ENCODE results near the gene RPE65. TPM values are rescaled to one million over a fixed set of nuclear protein-coding genes. Genes with fewer than 3 reads are reported as not detected.
A peak's percentile ranks its signal among the peaks of the same experiment; 100 is the strongest.

RPE65 gene
- total RNA-seq, 2 donors from 2014 or later, result not detected

DNA sequence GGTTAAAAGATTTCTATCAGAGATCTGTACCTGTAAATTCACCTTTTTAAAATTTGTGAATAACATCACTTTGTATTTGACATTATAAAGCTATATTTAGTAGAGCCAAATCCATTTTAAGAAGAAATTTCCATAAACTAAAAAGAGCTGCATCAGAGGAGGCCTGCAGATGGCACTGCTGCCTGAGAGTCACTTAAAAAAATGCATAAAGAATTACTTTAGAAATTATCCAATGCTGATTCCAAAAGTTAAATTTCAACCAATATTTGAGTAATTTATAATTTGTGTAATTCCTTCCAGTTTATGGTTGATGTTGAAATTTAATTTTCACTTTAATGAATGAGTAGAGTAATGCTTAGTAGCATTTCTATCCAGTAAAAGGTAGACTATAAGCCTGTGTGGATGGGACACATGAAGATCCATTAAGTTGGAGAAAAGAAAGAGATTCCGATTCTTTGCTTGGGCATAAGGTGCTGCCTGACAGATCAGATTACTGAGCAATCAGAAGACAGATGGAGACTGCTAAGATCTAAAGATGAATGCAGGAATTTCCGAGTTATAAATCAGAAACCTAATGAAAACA is 20.7 kb upstream of the RPE65 start:
- Mint-ChIP-seq H3K4me1 (no peaks in the 10 kb centered on the region), H3K27ac (no peak overlapping the region), H3K4me3 (no peak overlapping the region), H3K9me3 (no peaks in the 10 kb centered on the region), H3K27me3 (peaks cover 3% of the 10 kb centered on the region), H3K36me3 (ENCODE audit: low read depth) (no peaks in the 10 kb centered on the region)
- ATAC-seq (replicated peaks), result no peak

DNA sequence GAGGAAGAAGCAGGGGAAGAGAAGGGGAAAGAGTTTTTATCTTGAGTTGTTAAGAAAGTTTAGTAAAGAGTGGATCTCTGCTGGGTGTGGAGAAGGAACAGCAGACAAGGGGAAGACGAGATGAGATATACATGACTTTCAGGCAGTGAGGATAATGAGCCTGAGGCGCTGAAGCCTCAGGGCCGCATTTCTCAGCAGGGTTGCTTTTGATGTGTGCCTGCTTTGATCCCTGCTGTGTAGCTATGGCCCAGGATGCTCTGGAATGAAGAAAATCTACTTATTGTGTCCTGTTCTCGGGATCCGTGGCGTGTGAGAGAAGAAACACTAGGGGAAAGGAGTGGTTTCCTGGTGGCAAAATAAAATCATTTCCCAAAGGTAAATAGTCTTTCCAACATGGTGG is 15.1 kb upstream of the RPE65 start:
- H3K4me1 Mint-ChIP-seq, result no peaks in the 10 kb centered on the region
- no peak overlapping the region for H3K27ac Mint-ChIP-seq
- peaks cover 15% of the 10 kb centered on the region for H3K27me3 Mint-ChIP-seq
- no peak for ATAC-seq (replicated peaks)
- H3K9me3 Mint-ChIP-seq, result peaks cover 12% of the 10 kb centered on the region
- H3K36me3 Mint-ChIP-seq (ENCODE audit: low read depth), result no peaks in the 10 kb centered on the region
- H3K4me3 Mint-ChIP-seq, result no peak overlapping the region

DNA sequence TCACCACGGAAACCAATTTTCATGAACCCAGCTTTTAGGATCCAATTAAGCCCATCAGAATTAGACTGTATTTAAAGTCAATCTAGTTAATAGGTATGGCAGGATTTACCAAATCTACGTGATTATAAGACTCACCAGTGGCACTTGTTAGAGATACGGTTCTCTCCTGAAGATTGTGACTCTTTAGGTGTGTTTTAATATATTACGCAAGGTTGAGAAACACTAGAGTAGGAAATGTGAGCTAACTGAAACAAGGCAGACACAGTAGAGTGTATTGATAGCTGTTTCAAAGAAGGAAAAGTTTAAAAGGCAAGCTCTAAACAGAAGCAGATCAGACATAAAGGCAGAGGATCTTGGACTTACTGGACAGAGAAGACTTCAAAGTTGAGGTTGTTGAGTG is 11.2 kb upstream of the RPE65 start:
- H3K27ac Mint-ChIP-seq, result no peak overlapping the region
- peaks cover 12% of the 10 kb centered on the region for H3K27me3 Mint-ChIP-seq
- H3K4me1 Mint-ChIP-seq, result no peaks in the 10 kb centered on the region
- no peak for ATAC-seq (replicated peaks)
- H3K4me3 Mint-ChIP-seq, result no peak overlapping the region
- peaks cover 12% of the 10 kb centered on the region for H3K9me3 Mint-ChIP-seq
- H3K36me3 Mint-ChIP-seq (ENCODE audit: low read depth), result no peaks in the 10 kb centered on the region

DNA sequence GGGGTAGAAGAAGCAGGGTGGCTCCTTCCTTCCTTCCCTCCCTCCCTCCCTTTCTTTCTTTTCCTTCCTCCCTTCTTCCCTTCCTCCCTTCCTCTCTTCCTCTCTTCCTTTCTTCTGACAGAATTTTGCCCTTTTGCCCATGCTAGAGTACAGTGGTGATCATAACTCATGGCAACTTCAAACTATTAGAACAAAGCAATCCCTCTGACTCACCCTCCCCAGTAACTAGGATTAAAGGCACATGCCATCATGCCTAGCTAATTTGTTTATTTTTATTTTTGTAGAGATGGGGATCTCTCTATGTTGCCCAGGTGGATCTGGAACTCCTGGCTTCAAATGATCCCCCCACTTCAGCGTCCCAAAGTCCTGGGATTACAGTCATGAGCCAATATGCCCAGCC is 10.0 kb upstream of the RPE65 start:
- Mint-ChIP-seq H3K9me3 (peaks cover 8% of the 10 kb centered on the region), H3K27ac (no peak overlapping the region), H3K36me3 (ENCODE audit: low read depth) (no peaks in the 10 kb centered on the region), H3K27me3 (peaks cover 7% of the 10 kb centered on the region), H3K4me3 (no peak overlapping the region), H3K4me1 (no peaks in the 10 kb centered on the region)
- no peak for ATAC-seq (replicated peaks)

DNA sequence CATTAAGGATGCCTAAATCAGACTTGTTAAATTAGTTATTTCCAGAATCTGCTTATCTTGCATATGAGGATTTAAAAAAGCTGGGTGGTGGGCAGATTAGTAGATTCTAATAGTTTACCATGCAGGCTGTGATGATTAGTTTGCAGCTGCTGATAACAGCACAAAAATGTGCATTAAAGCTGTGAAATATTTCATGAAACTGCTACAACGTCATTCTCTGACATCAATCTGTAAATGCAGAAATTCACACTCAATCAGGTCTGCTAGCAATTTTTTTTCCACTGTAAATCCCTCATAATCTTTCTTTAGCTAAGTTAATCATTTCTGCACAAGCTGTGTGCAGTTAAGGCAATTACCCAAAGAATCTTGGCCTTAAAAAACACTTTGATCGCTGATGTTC is 9.3 kb upstream of the RPE65 start:
- H3K27ac Mint-ChIP-seq, result no peak overlapping the region
- peaks cover 4% of the 10 kb centered on the region for H3K9me3 Mint-ChIP-seq
- ATAC-seq (replicated peaks), result no peak
- no peak overlapping the region for H3K4me3 Mint-ChIP-seq
- no peaks in the 10 kb centered on the region for H3K4me1 Mint-ChIP-seq
- no peaks in the 10 kb centered on the region for H3K36me3 Mint-ChIP-seq (ENCODE audit: low read depth)
- H3K27me3 Mint-ChIP-seq, result peaks cover 3% of the 10 kb centered on the region

DNA sequence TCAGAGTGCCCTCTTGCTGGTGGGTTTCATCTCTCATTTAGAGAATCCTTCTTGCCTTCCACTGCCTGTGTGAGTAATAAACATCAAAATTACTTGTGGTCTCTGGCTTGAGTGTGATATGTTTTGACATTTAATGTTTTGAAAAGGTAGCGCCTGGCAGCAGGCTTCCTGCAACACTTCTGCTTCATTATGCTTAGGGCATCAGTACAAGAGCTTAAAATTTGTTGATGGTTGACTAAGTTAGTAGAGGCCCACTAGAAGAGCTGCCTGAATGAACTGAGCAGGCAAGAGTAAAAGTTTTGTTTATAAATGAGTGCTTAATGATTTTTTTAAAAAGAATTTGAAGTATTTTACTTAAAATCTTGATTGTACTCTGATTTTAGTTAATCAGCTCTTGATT is 6.4 kb upstream of the RPE65 start:
- Mint-ChIP-seq H3K27me3 (peaks cover 3% of the 10 kb centered on the region), H3K4me1 (no peaks in the 10 kb centered on the region), H3K4me3 (no peak overlapping the region), H3K36me3 (ENCODE audit: low read depth) (no peaks in the 10 kb centered on the region), H3K27ac (no peak overlapping the region), H3K9me3 (no peaks in the 10 kb centered on the region)
- ATAC-seq (replicated peaks), result no peak

DNA sequence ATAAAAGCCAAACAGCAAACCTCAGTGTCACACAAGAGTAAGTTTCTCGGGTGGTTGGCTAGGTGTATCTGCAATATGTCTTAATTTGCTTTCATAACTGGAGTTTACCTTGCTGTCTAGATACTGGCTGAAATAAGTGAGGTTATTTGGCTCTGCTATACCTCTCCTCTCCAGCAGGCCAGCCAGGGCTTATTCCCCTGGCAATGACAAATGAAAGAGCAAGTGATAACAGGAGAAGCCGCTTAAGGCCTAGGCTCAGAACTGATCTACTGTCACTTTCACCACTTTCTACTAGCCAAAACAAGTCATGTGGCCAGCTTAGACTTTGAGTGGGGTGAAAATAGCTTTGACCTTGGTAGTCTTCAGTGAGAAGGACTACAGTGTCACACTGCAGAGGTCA is 4.8 kb upstream of the RPE65 start:
- ATAC-seq (replicated peaks), result no peak
- H3K4me1 Mint-ChIP-seq, result no peaks in the 10 kb centered on the region
- H3K27ac Mint-ChIP-seq, result no peak overlapping the region
- H3K27me3 Mint-ChIP-seq, result no peaks in the 10 kb centered on the region
- H3K36me3 Mint-ChIP-seq (ENCODE audit: low read depth), result no peaks in the 10 kb centered on the region
- H3K4me3 Mint-ChIP-seq, result no peak overlapping the region
- no peaks in the 10 kb centered on the region for H3K9me3 Mint-ChIP-seq

DNA sequence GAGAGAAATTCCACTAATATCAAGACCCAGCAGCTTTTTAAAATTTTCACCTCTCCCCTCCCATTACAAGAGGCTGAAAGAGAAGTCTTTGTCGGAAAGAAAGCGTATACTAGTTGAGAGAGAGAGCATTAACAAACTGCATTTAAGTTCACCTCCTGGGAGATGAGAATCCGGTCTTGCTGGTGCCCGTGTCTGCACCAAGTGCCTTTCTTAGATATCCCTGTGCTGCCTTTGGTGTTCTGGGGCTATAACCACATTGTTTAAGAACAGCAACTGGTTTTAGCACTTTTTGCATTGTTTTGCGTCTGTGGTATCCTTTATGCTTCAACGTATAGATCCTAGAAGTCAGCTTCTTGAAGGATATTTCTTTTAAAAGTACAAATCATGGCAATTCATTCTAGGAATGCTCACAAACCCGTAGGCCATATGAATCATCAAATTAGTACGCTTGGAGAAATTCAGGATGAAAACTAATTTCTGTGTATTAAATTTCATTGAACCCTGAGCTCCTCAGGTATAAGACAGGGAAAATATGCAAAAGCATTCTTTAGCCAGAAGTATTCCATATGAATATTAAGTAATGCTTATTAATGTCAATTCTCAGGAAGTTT is 3.4 kb upstream of the RPE65 start:
- H3K4me3 Mint-ChIP-seq, result no peak overlapping the region
- no peaks in the 10 kb centered on the region for H3K4me1 Mint-ChIP-seq
- H3K36me3 Mint-ChIP-seq (ENCODE audit: low read depth), result no peaks in the 10 kb centered on the region
- H3K9me3 Mint-ChIP-seq, result no peaks in the 10 kb centered on the region
- H3K27me3 Mint-ChIP-seq, result no peaks in the 10 kb centered on the region
- H3K27ac Mint-ChIP-seq, result no peak overlapping the region
- ATAC-seq (replicated peaks), result no peak

DNA sequence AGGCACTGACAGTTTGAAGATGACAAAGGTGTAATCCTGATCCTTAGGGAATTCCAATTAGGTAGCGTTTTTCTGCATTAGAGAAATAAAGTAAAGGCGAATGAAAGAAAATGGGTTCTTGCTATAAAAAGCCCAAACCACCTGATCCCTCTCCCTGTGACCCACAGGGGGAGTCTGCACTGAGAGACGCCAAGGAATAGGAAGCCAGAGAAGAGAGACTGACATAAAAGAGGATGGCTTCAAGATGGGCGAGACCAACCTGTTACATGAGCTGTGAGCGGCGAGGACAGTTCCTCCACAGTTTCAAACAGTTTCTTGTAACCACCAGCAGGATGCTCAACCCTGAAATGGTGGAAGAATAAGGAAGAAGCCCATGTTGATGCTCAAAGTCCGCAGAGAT is 1.4 kb downstream of the RPE65 start:
- Mint-ChIP-seq H3K36me3 (ENCODE audit: low read depth) (no peaks in the 10 kb centered on the region), H3K9me3 (no peaks in the 10 kb centered on the region), H3K4me3 (no peak overlapping the region), H3K27ac (no peak overlapping the region), H3K27me3 (peaks cover 11% of the 10 kb centered on the region), H3K4me1 (no peaks in the 10 kb centered on the region)
- ATAC-seq (replicated peaks), result no peak

DNA sequence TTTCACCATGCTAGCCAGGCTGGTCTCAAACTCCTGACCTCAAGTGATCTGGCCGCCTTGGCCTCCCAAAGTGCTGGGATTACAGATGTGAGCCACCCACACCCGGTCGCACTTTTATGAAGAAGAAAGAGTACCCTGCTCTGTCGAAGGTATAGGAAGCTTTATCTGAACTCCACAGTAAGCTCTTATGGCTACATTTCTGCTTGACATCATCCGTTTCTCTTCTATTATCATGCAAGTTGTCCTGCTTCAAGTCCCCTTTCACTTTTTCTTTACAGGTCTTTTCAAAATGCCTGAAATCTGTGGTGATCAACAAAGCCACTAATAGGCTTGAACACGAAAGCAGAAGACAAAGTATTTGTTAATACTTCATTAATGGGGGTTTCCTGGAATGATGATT is 4.0 kb downstream of the RPE65 start:
- H3K4me3 Mint-ChIP-seq, result no peak overlapping the region
- no peak for ATAC-seq (replicated peaks)
- no peaks in the 10 kb centered on the region for H3K36me3 Mint-ChIP-seq (ENCODE audit: low read depth)
- H3K4me1 Mint-ChIP-seq, result no peaks in the 10 kb centered on the region
- H3K9me3 Mint-ChIP-seq, result no peaks in the 10 kb centered on the region
- peaks cover 13% of the 10 kb centered on the region for H3K27me3 Mint-ChIP-seq
- no peak overlapping the region for H3K27ac Mint-ChIP-seq

DNA sequence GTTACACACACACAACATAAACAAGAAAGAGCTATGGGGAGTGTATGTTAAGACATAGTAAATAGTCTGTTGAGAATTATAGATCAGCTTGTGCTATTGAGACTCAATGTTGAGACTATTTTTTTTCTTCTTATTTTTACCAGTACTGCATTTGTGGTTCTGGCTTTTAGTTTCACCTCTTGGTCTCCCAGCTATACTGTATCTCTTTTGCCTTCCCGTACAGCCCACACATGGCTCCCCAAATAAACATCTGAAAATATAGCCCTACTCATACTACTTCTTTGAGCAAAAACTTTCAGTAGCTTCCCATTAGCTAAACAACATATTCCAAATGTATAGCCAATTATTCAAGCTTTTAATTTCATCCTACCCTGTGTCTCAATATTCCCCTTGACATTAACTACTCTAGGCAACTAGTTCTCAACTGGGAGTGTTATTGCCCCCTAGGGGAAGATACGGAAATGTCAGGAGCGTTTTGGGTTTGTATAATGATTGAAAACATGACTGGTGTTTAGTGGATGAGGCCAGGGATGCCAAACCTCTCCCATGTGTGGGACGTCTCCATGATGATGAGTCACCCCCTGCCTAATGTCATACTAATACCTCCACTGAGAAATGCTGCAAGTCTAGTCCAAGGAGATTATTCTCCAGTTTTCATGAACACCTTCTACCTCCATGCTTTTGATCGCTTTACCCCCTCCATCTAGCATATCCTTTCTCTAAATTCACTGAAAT is 6.8 kb downstream of the RPE65 start:
- no peak overlapping the region for H3K27ac Mint-ChIP-seq
- H3K9me3 Mint-ChIP-seq, result no peaks in the 10 kb centered on the region
- peaks cover 17% of the 10 kb centered on the region for H3K27me3 Mint-ChIP-seq
- H3K4me1 Mint-ChIP-seq, result no peaks in the 10 kb centered on the region
- H3K36me3 Mint-ChIP-seq (ENCODE audit: low read depth), result no peaks in the 10 kb centered on the region
- peak; percentile 37 for ATAC-seq (replicated peaks)
- no peak overlapping the region for H3K4me3 Mint-ChIP-seq

DNA sequence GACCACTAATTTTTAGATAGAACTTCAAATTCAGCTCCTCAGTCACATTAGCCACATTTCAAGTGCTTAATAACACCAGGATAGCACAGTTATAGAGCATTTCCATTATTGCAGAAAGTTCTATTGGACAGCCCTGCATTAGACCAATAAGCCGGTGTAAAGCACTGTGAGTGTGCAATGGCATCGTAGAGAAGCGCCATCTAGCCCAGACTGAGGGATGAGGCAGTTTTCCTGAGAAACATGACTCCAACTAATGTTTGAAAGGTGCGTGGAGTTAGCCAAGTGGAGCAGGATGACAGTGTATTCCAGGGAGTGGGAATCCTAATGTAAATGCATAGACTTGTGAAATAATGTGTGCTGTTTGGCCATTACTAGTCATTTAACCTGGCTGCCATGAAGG is 7.7 kb downstream of the RPE65 start:
- ATAC-seq (replicated peaks), result no peak
- Mint-ChIP-seq H3K36me3 (ENCODE audit: low read depth) (no peaks in the 10 kb centered on the region), H3K4me3 (no peak overlapping the region), H3K4me1 (no peaks in the 10 kb centered on the region), H3K9me3 (no peaks in the 10 kb centered on the region), H3K27ac (no peak overlapping the region), H3K27me3 (peaks cover 18% of the 10 kb centered on the region)

DNA sequence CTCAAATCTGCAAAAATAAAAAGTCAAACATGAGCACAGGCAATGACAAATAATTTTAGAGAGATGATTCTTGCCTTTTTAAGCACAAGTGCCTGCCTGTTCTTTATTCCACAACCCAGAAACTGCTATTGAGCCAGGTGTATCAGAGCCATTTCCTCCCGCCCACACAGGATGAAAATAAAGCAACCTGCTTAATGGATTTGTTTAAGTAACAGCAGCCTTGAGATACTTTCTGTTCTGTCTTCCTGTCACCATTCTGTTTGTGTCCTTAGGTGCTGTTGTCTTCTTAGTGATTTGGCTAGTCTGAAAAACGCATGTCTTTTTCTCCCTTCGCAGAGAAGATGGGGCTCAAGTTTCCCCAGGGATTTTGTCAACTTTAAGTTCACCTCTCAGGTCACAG is 11.4 kb downstream of the RPE65 start:
- Mint-ChIP-seq H3K27ac (no peak overlapping the region), H3K9me3 (no peaks in the 10 kb centered on the region), H3K4me1 (no peaks in the 10 kb centered on the region), H3K4me3 (no peak overlapping the region), H3K27me3 (peaks cover 11% of the 10 kb centered on the region), H3K36me3 (ENCODE audit: low read depth) (no peaks in the 10 kb centered on the region)
- no peak for ATAC-seq (replicated peaks)

DNA sequence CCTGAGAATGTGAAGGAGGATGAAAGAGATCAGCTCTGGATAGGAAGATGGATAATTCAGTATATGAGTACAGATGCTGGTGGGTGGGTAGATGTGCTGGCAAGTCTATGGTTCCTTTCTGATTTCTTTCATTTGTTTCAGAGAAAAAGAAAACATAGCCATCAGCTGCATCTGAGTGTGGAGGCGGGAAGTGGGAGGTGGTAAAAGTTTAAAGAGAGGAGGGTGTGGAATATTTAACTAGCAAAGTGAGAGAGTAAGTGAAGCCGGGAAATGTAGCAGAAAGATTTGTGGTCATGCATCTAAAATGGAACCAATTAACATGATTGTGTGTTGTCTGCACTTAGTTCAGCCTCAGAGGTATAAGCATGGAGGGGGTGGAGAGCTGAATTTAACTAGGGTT is 16.4 kb downstream of the RPE65 start:
- H3K27me3 Mint-ChIP-seq, result peaks cover 5% of the 10 kb centered on the region
- H3K36me3 Mint-ChIP-seq (ENCODE audit: low read depth), result no peaks in the 10 kb centered on the region
- ATAC-seq (replicated peaks), result no peak
- H3K4me1 Mint-ChIP-seq, result no peaks in the 10 kb centered on the region
- H3K9me3 Mint-ChIP-seq, result no peaks in the 10 kb centered on the region
- no peak overlapping the region for H3K4me3 Mint-ChIP-seq
- H3K27ac Mint-ChIP-seq, result no peak overlapping the region

DNA sequence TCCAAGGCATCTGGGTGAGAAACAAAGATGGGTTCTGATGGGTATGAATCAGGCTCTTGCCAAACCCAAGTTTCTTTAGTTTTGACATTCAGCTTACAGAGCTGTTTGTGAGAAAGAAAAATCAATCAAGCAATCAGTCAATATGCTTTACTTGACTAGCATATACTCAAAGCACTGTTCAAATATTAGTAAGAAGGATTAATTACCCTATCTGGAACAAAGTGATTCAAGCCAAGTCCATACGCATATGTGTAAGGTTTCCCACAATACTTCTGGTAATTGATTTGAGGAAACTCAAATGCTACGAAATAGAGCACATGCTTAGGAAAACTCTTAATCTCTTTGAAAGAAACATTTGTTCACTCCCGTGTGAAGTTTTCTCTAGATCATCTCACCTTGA is 18.7 kb downstream of the RPE65 start:
- no peak overlapping the region for H3K27ac Mint-ChIP-seq
- no peaks in the 10 kb centered on the region for H3K36me3 Mint-ChIP-seq (ENCODE audit: low read depth)
- no peaks in the 10 kb centered on the region for H3K9me3 Mint-ChIP-seq
- no peaks in the 10 kb centered on the region for H3K4me1 Mint-ChIP-seq
- no peaks in the 10 kb centered on the region for H3K27me3 Mint-ChIP-seq
- no peak overlapping the region for H3K4me3 Mint-ChIP-seq
- ATAC-seq (replicated peaks), result no peak
